ENCODE measurements around the gene GUCD1. TPM values are rescaled to one million over a fixed set of nuclear protein-coding genes. Genes with fewer than 3 reads are reported as not detected.
A peak's percentile ranks its signal among the peaks of the same experiment; 100 is the strongest.
"Not testable (repeated sequence)": the region's sequence is repeated elsewhere in the genome, so short reads cannot be mapped to it uniquely, and the experiment has no call there.

Gene GUCD1
- total RNA-seq, 1 experiment from 2014 or later = 112 TPM

DNA sequence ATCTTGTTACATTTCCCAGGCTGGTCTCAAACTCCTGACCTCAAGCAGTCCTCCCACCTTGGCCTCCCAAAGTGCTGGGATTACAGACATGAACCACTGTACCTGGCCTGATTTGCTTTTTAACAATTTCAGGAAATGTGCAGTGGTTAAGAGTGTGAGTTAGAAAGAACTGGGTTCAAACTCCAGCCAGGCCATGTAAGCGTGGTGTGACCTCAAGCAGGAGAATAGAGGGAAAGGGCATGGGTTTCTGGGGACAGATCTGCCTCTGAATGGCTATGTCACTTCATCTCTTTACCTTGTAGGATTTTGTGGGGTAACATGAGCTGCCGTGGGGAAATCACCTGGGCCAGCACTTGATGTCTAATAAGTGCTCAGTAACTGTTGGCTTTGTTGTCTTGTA lies 10.1 kb upstream of the GUCD1 start:
- Histone ChIP-seq H3K4me1 (replicated peaks) (peaks cover 14% of the 10 kb centered on the region), H3K27ac (no peak overlapping the region)
- DNase-seq (ENCODE audit: low read depth in 1 of 2, low spot score in 2 of 2) = no peak

DNA sequence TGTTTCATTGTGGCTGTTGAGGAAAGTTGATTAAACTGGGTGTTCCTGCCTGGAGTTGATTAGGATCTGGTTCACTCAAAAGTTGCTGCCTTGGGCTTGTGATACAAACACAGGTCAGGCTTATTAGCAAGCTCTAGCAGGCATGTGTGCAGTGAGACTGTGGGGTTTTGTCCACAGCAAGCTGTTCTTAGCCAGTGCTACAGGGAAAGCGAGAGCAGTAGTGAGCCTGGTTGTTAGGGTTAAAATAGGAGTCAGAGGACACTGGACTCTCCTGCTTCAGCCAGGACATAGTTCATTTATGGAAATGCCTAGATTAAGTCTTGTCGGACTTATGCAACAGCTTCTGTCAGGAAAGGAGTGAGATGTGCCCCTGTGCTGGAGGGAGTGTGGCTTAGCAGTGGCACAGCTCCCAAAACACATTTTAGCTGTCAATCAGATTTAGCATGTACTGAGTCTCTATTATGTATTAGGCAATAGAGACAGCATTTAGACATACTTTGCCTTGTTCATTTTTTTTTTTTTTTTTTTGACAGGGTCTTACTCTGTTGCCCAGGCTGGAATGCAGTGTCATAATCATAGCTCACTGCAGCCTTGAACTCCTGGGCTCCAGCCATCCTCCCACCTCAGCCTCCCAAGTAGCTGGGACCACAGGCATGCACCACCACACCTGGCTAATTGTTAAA lies 9.6 kb upstream of the GUCD1 start:
- H3K27me3 ChIP-seq (replicated peaks) = no peaks in the 10 kb centered on the region
- no peak overlapping the region for H3K4me3 ChIP-seq
- no peaks in the 10 kb centered on the region for H3K9me3 ChIP-seq (replicated peaks)
- no peak overlapping the region for H3K27ac ChIP-seq
- no peak for DNase-seq (ENCODE audit: low read depth in 1 of 2, low spot score in 2 of 2)
- H3K4me1 ChIP-seq (replicated peaks) = peaks cover 14% of the 10 kb centered on the region
- peaks cover 73% of the 10 kb centered on the region for H3K36me3 ChIP-seq

More for the DNA sequence above, 10.1 kb upstream of the GUCD1 start:
- H3K27me3 ChIP-seq (replicated peaks) = no peaks in the 10 kb centered on the region
- H3K9me3 ChIP-seq (replicated peaks) = no peaks in the 10 kb centered on the region
- no peak overlapping the region for H3K4me3 ChIP-seq
- H3K36me3 ChIP-seq = peaks cover 75% of the 10 kb centered on the region

DNA sequence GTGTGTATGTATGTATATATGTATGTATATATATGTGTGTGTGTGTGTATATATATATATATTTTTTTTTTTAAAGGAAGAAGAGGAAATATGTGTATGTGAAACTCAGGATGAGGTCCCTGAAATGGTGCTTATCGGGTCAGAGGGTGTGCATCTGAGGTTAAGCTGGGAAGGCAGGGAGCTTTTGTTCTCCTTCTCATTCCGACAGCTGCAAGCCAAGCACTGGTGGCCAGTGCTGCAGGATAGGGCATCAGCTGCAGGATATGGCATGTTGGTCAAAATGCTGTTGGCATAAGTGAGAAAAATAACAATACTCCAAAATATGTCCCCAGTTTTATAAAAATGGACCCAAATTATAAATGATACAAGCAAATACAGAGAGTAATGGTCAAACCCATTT lies 8.3 kb upstream of the GUCD1 start:
- H3K4me1 ChIP-seq (replicated peaks) = peaks cover 14% of the 10 kb centered on the region
- no peak overlapping the region for H3K4me3 ChIP-seq
- DNase-seq (ENCODE audit: low read depth in 1 of 2, low spot score in 2 of 2) = no peak
- H3K27me3 ChIP-seq (replicated peaks) = no peaks in the 10 kb centered on the region
- H3K36me3 ChIP-seq = peaks cover 75% of the 10 kb centered on the region
- H3K27ac ChIP-seq = no peak overlapping the region
- no peaks in the 10 kb centered on the region for H3K9me3 ChIP-seq (replicated peaks)

DNA sequence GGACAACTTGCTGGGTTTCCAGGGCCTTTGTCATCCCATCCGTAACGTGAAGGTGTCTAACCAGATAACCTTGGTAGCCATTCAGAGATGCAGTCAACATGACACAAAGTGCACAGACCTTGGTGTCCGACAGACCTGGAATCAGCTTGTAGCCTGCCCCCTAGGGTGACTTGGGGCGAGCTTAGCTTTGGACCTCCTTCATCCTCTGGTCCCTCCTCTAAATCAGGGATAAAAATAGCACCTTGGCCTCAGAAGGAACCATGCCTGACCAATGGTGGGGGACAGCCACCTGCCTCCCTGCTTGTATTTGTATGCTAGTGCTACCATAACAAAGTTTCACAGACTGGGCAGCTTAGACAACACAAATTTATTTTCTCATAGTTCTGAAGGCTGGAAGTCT lies 4.5 kb upstream of the GUCD1 start:
- peaks cover 6% of the 10 kb centered on the region; the same call in 1 of the 2 replicates for H3K4me1 ChIP-seq (replicated peaks)
- no peak overlapping the region for H3K4me3 ChIP-seq
- H3K36me3 ChIP-seq = peaks cover 70% of the 10 kb centered on the region
- H3K27me3 ChIP-seq (replicated peaks) = no peaks in the 10 kb centered on the region
- no peak for DNase-seq (ENCODE audit: low read depth in 1 of 2, low spot score in 2 of 2)
- H3K9me3 ChIP-seq (replicated peaks) = no peaks in the 10 kb centered on the region
- H3K27ac ChIP-seq = no peak overlapping the region

DNA sequence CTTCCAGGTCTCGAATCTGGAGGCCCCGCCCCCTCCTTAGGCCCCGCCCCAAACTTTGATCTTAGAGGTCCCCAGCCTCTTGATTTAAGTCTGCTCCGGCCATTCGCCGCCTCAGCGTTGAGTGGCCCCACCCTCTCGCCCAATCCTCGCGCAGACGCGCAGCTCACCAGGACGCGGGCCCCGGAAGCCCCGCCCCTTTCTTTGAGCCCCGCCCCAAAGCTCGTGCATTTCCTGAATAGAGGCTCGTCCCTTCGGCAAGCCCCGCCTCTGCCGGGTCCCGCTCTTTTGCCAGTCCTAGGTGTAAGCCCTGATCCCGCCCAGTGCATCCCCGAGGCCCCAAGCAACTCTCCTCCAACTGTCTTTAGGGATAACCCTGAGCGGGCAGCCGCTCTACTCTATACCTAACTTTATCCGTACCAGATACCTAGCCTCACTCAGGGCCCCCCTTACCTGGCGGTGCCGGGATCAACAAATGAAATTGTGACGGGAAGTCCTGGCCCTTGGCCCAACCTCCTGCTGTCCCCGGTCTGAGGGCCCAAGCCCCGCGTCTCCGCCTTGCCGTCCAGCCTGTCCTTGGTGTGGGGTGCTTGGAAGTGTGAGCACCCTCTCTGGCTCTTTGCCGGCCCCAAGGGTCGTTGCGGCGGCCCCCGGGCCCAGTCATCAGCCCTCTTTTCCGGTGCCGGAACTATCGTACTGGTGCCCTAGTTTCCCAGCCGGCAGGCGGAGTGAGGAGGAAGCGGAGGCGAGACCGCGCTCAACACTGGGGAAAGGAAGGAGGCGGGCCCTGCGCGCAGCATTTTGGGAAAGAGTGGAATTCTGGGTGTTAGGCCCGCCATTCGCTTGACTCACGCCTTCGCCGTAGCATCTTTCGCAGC lies 464 bp upstream of the GUCD1 start, which contains the start of gene SNRPD3:
Gene SNRPD3 (plus strand): TSS at position 835 of the 875 bp plus-strand sequence. CDS start 1,676 bp downstream, outside the sequence.
- Histone ChIP-seq H3K27me3 (replicated peaks) (no peaks in the 10 kb centered on the region), H3K27ac (peak within 1 kb of the TSS; percentile 95), H3K4me3 (peak within 1 kb of the TSS; percentile 89), H3K9me3 (replicated peaks) (no peaks in the 10 kb centered on the region), H3K4me1 (replicated peaks) (peaks cover 18% of the 10 kb centered on the region), H3K36me3 (peaks cover 53% of the 10 kb centered on the region)
- peak; percentile 98 to 99 for DNase-seq (ENCODE audit: low read depth in 1 of 2, low spot score in 2 of 2)

DNA sequence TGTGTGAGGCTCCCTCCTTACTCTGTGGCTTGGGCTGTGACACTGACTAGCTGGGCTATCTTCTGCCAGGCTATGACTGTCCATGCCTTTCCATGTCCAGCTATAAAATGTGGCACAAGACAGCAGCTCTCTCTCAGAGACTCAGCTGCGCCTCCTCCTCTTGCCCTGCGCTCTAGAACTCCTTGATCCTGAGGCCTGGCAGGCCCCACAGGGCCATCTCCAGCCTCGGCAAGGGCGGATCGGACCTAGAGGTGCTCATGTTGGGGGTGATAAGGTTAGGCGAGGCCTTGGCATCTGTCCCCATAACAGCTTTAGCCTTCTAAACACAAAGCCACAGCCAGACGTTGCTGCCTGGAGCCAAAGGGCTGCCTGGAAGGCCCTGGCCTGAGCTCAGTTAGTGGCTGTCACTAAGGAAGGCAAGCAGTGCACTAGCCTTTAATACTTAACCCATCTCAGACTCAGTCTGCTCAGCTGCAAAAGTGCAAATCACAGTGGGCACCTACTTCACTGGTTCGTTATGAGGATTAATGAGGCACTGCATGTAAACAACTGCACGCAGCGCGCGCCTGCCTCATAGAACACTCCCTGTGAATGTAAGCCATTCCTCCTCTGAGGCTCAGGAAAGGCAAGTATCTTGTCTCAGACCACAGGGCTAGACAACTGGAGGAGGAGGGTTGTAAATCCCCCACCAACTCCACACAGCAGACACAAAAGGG lies 1.2 kb downstream of the GUCD1 start:
- DNase-seq (ENCODE audit: low read depth in 1 of 2, low spot score in 2 of 2) = no peak
- Histone ChIP-seq H3K27me3 (replicated peaks) (no peaks in the 10 kb centered on the region), H3K36me3 (peaks cover 59% of the 10 kb centered on the region), H3K27ac (peak overlapping the region; percentile 72; the same call in 1 of the 2 replicates), H3K9me3 (replicated peaks) (no peaks in the 10 kb centered on the region), H3K4me1 (replicated peaks) (peaks cover 18% of the 10 kb centered on the region), H3K4me3 (peak overlapping the region; percentile 89)

DNA sequence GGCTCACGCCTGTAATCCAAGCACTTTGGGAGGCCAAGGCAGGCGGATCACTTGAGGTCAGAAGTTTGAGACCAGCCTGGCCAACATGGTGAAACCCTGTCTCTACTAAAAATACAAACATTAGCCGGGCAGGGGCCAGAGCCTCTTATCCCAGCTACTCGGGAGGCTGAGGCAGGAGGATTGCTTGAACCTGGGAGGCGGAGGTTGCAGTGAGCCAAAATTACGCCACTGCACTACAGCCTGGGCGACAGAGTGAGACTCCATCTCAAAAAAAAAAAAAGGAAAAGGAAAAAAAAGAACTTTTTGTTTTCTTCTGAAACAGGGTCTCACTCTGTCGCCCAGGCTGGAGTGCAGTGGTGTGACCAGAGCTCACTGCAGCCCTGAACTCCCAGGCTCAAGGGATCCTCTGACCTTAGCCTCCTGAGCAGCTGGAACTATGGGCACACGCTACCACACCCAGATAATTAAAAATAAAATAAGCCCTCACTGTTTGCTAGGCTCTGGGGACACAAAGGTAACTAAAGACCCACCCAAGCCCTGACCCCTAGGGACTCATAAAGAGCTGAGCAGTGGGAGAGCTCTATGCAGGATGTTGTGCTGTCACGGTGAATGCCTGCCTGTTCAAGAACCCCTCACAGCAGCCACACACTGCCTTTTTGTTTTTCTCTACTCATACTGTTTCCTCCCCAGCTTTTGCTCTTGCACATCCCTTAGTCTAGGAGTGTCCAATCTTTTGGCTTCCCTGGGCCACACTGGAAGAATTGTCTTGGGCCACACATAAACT lies 2.2 kb downstream of the GUCD1 start:
- H3K4me3 ChIP-seq; H3K27me3 ChIP-seq (replicated peaks); DNase-seq (ENCODE audit: low read depth in 1 of 2, low spot score in 2 of 2); H3K9me3 ChIP-seq (replicated peaks); H3K27ac ChIP-seq: not testable (repeated sequence)
- Histone ChIP-seq H3K4me1 (replicated peaks) (peaks cover 18% of the 10 kb centered on the region), H3K36me3 (peaks cover 59% of the 10 kb centered on the region)

DNA sequence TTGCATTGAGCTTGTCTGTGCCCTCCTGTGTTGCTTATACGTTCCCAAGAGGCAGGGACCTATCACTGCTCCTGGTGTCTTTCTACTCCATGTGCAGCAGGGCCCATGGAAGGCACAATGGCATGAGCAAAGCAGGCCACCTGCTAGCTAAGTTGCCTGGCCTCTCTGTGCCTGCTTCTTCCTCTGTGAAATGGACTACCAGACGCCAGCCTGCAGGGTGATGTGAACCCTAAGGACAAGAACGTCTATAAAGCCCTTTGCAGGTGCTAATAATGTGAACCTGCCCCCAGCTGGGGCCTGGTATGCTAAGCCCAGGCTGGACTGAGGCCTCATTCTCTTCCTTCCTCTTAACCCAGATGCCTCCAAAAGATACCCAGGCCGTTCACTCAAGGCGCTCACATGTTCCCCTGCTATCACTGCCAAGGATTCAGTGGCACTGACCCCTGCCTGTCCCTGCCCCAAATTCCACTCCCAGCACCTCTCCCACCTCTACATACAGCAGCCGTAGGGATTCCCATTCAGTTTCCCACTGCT lies 4.0 kb downstream of the GUCD1 start:
- no peak overlapping the region for H3K27ac ChIP-seq
- H3K4me1 ChIP-seq (replicated peaks) = peaks cover 12% of the 10 kb centered on the region
- no peak for DNase-seq (ENCODE audit: low read depth in 1 of 2, low spot score in 2 of 2)
- H3K36me3 ChIP-seq = peaks cover 63% of the 10 kb centered on the region
- H3K9me3 ChIP-seq (replicated peaks) = no peaks in the 10 kb centered on the region
- H3K27me3 ChIP-seq (replicated peaks) = no peaks in the 10 kb centered on the region
- H3K4me3 ChIP-seq = no peak overlapping the region

DNA sequence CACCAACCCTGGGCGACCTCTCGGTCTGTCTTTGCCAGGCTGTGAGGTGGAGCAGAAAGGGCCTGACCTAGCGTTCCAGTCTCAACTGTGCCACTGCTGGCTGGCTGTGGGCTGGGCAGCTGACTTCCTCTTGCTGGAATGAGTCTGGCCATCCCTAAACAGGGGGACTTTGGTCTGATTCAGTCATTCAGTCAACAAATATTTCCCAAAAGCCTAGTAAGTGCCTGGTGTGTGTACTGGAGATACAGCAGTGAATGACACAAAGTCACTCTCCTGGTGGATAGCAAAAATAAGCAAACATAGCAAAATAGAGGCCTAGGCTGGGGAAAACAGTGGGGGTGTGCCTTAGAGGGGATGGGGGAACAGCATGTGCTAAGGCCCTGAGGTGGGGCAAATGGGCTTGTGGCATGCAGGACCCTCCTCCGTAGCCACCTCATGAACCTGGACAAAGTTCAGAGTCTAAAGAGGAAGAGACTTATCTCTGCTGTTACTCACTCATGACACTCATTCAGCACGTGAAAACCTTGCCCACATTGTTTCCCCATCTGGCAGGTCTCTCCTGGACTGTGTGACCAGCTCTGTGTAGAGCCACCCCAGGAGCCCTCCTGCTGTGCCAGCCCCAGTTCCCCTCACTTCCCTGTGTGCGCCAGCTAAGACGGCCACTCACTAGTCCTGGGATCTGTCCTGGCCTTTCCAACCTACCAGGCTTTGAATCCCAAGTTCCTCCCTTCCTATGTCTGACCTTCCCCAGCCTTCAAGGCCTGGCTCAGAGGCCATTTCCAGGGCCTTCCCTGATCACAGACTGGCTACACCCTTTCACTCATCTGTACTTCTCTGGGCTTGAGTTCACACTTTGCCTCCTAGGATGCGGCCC lies 4.7 kb downstream of the GUCD1 start:
- Histone ChIP-seq H3K9me3 (replicated peaks) (no peaks in the 10 kb centered on the region), H3K4me1 (replicated peaks) (peaks cover 12% of the 10 kb centered on the region), H3K4me3 (no peak overlapping the region), H3K27me3 (replicated peaks) (no peaks in the 10 kb centered on the region), H3K27ac (no peak overlapping the region), H3K36me3 (peaks cover 66% of the 10 kb centered on the region)
- no peak for DNase-seq (ENCODE audit: low read depth in 1 of 2, low spot score in 2 of 2)

DNA sequence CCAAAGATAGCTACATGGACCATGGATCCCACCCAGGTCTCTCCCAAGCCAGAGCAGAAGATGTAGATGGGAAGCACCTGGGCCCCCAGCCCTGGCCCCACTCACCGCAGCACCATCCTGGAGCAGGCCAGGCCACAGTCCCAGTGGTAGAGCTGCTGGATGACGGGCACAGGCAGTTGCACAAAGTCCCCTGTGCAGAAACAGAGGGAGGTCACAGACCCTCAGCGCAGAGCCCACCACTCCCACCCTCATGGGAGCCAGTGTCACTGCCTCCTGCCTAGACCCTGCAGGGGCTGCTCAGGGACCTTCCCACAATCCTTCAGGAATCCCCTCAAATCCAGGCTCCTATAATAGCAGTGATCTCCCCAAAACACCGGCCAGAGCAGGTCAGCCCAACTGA lies 6.1 kb downstream of the GUCD1 start:
- H3K27ac ChIP-seq = no peak overlapping the region
- H3K4me3 ChIP-seq = no peak overlapping the region
- no peaks in the 10 kb centered on the region for H3K27me3 ChIP-seq (replicated peaks)
- no peak for DNase-seq (ENCODE audit: low read depth in 1 of 2, low spot score in 2 of 2)
- peaks cover 70% of the 10 kb centered on the region for H3K36me3 ChIP-seq
- peaks cover 8% of the 10 kb centered on the region for H3K4me1 ChIP-seq (replicated peaks)
- no peaks in the 10 kb centered on the region for H3K9me3 ChIP-seq (replicated peaks)

DNA sequence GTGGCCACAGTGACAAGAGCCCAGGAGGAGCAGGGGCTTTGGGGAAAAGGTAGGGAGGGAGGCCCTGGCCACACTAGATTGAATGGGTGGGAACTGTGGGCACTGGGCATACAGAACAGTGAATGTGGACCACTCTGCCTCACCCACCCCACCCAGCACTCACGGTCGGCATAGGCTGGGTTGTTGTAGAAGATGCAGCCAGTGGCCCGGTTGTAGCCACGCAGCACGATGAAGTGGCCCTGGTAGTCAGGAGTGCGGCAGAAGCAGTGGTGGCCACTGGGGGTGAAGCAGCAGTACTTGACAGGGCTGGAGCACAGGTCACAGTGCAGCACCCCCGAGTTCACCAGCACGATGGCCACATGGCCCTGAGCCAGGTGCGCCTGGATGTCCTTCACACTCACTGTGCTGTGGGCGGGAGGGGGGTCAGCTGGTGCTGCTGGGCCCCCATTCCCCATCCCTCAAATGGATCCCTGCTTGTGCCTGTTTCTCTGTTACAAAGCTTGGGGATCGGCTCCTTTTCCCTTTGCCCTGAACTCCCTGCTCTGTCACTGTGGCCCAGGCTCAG lies 11.2 kb downstream of the GUCD1 start:
- DNase-seq (ENCODE audit: low read depth in 1 of 2, low spot score in 2 of 2) = no peak
- peaks cover 83% of the 10 kb centered on the region for H3K36me3 ChIP-seq
- H3K4me1 ChIP-seq (replicated peaks) = no peaks in the 10 kb centered on the region
- no peak overlapping the region for H3K4me3 ChIP-seq
- no peaks in the 10 kb centered on the region for H3K9me3 ChIP-seq (replicated peaks)
- H3K27ac ChIP-seq = no peak overlapping the region
- H3K27me3 ChIP-seq (replicated peaks) = no peaks in the 10 kb centered on the region

DNA sequence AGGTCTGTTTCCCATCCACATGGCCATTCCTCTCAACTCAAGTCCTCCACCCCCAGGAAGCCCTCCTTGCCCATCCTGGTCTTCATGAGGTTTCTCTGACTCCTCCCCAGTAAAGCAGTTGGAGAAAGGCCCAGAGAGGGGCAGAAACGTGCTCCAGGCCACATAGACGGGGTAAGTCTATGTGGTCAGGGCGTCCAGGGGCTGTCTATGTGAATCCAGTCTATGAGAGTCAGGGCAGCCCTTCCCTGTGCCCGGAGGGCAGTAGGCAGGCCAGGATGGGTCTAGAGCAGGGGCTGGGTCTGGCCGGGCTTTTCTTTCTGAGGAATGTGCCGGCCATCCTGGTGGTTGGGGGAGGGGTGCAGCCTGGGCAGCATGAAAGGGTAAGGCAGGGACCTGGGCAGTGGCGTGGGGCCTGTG lies 11.7 kb downstream of the GUCD1 start:
- Histone ChIP-seq H3K4me3 (no peak overlapping the region), H3K36me3 (peaks cover 77% of the 10 kb centered on the region)

More for the DNA sequence above, 11.7 kb downstream of the GUCD1 start:
- Histone ChIP-seq H3K4me1 (replicated peaks) (no peaks in the 10 kb centered on the region), H3K27ac (no peak overlapping the region), H3K9me3 (replicated peaks) (no peaks in the 10 kb centered on the region), H3K27me3 (replicated peaks) (no peaks in the 10 kb centered on the region)
- no peak for DNase-seq (ENCODE audit: low read depth in 1 of 2, low spot score in 2 of 2)
